COR-L47 (cell line): Measurements from ENCODE around the gene RAB17.
A peak's percentile ranks its signal among the peaks of the same experiment; 100 is the strongest.

ENCODE experiments used
- DNase-seq: peaks from one replicate; lab custom pipeline; 2025; lab: John Stamatoyannopoulos, UW

RAB17 gene

GRCh38 chr2:237576974-237577373 is 13.6 kb downstream of the RAB17 start:
- DNase-seq: no peak

- no peak for DNase-seq
Observed at GRCh38 chr2:237575869-237576862, 14.4 kb downstream of the RAB17 start.

- no peak for DNase-seq
Observed at GRCh38 chr2:237574894-237575868, 15.4 kb downstream of the RAB17 start.

GRCh38 chr2:237574467-237574866 is 16.1 kb downstream of the RAB17 start:
- no peak for DNase-seq

- DNase-seq: no peak
Observed at GRCh38 chr2:237573721-237574415, 16.7 kb downstream of the RAB17 start.

- no peak for DNase-seq
Observed at GRCh38 chr2:237572742-237573101, 17.8 kb downstream of the RAB17 start.

GRCh38 chr2:237572021-237572741 is 18.4 kb downstream of the RAB17 start:
- DNase-seq: peak; percentile 70

GRCh38 chr2:237571551-237571950 is 19.0 kb downstream of the RAB17 start:
- no peak for DNase-seq

- no peak for DNase-seq
Observed at GRCh38 chr2:237570776-237571335, 19.7 kb downstream of the RAB17 start.

GRCh38 chr2:237569896-237570295 is 20.6 kb downstream of the RAB17 start:
- DNase-seq: no peak

- DNase-seq: no peak
Observed at GRCh38 chr2:237569041-237569440, 21.5 kb downstream of the RAB17 start.

GRCh38 chr2:237568121-237568660 is 22.3 kb downstream of the RAB17 start:
- no peak for DNase-seq

GRCh38 chr2:237567276-237568029 is 23.1 kb downstream of the RAB17 start:
- no peak for DNase-seq

- no peak for DNase-seq
Observed at GRCh38 chr2:237566401-237567235, 23.9 kb downstream of the RAB17 start, which contains the start of gene PRLH. PRLH (plus strand) TSS chr2:237566574; CDS start chr2:237566574, 0 bp downstream.

GRCh38 chr2:237565974-237566373 is 24.6 kb downstream of the RAB17 start:
- DNase-seq: no peak

- no peak for DNase-seq
Observed at GRCh38 chr2:237564526-237565131, 25.9 kb downstream of the RAB17 start.

- DNase-seq: no peak
Observed at GRCh38 chr2:237563816-237564215, 26.7 kb downstream of the RAB17 start.

GRCh38 chr2:237561221-237561620 is 29.3 kb downstream of the RAB17 start:
- DNase-seq: no peak
